HL-60 (cell line): Measurements from ENCODE around the gene KLHL7.

Source experiments
- DNase-seq, 2 experiments: peaks; one replicate each; pipeline ENCODE4 v3.0.0-alpha.2; 2010 to 2020; ENCODE audit warnings: low read depth in 1 of 2, low spot score in 1 of 2
- H3K27ac ChIP-seq: fragments of 250-450 bp; sonication (Bioruptor Pico); replicated peaks from 2 replicates; pipeline ENCODE4 v1.5.1; 2020; ENCODE audit warnings: mild to moderate bottlenecking, moderate library complexity
- H3K27me3 ChIP-seq: fragments of 250-450 bp; sonication (Bioruptor Pico); 2 replicates; pipeline ENCODE4 v1.5.1; 2021; ENCODE audit warnings: mild to moderate bottlenecking, moderate library complexity; ENCODE audit not compliant: insufficient read depth, poor library complexity, severe bottlenecking
- H3K4me3 ChIP-seq: replicated peaks from 2 replicates; pipeline ENCODE4 v1.5.1; 2011; ENCODE audit warnings: mild to moderate bottlenecking, control low read depth, low read length; ENCODE audit not compliant: insufficient read depth
- GABPA ChIP-seq: IDR thresholded peaks from 2 replicates; pipeline ENCODE4 v1.6.1; 2012; ENCODE audit warnings: low read depth
- POLR2AphosphoS5 ChIP-seq: IDR thresholded peaks from 2 replicates; pipeline ENCODE4 v1.6.1; 2012; ENCODE audit warnings: low read depth
- SPI1 ChIP-seq: IDR thresholded peaks from 2 replicates; pipeline ENCODE4 v1.6.1; 2012; ENCODE audit warnings: low read depth, mild to moderate bottlenecking, borderline replicate concordance
- TF ChIP-seq, protein P1 (sequence below): IDR thresholded peaks from one replicate; pipeline ENCODE4 v1.5.1; 2011; ENCODE audit warnings: low read length, control low read depth, inconsistent platforms; ENCODE audit not compliant: insufficient read depth
- TF ChIP-seq, protein P2 (sequence below): IDR thresholded peaks from 2 replicates; pipeline ENCODE4 v1.6.1; 2012; ENCODE audit warnings: low read depth; ENCODE audit not compliant: insufficient replicate concordance

Gene KLHL7

DNA sequence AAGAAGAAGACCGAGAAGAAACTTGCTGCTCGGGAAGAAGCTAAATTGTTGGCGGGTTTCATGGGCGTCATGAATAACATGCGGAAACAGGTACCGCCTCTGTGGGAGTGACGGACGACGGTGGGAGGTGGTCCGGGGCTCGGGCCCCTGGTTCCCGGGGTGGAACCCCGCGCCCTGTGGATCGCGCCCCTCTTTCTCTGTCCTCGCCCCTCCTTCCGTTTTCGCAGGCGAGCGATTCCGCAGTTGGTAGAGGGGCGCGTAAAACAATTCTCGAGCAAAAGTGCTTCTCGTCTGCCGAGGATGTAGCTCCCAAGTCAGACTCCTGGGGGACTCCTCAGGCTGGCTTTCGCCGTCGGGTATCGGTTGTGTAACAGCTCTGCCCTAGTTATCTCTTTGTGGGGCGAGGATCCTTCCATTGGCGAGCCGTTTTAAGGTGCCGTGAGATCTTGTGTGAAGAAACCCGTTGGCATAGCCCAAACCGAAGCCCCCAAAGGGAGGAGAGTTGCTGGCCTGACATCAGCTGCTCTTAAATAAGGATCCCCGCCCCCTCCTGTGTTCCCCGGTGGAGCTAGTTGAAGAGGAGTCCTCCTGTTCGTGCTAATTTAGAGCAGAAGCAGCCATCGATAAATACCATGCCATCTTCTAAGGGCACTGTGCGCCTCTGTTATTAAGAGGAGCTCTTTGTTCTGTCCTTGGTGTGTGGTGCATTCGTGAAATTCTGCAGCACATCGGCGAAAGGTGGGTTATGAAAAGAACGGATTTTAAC is 655 bp downstream of the KLHL7 start:
- Histone ChIP-seq H3K27ac (peak overlapping the region; percentile 90), H3K4me3 (peak overlapping the region; percentile 100), H3K27me3 (no peaks in the 10 kb centered on the region)
- DNase-seq = peak; percentile 60 to 76
- no peak for TF ChIP-seq POLR2AphosphoS5

DNA sequence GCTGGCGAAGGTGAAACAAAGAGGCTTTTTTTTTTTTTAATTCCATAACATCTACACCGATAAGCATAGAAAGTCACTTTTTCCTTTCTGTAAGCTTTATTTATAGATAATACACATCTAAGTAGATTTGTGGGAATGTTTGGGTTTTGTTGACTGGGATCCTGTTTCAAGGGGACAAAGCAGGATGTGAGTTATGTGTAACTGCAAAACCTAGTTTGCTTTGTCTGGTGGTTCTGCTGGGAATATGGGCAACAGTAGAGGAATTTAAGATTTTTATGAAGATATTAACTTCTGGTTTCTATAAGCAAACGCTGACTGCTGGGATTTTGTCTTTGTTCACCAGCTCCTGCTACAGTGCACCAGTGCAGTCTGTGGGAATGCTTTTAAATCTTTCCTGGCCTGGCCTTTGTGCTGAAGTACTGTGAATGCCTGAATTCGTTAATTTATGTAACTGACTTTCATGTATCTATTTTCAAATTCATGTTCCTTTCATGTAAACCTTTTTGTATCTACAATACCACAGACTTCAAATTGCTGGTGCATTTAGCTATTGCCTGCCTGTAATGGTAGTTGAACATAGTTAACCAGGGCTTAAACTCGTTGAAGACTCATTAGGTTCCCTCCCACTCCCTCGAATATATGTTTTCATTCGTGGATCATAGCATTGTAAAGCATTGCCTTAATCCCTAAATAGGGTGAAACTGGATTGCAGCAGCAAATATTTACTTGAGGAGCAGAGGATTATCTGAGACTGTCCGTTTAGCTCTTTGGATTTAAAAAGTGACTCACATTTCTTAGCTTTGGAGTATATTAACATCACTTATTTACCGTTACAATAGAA is 1.5 kb downstream of the KLHL7 start:
- TF ChIP-seq POLR2AphosphoS5 (no peak), GABPA (no peak), SPI1 (no peak)
- TF ChIP-seq, protein P1, sequence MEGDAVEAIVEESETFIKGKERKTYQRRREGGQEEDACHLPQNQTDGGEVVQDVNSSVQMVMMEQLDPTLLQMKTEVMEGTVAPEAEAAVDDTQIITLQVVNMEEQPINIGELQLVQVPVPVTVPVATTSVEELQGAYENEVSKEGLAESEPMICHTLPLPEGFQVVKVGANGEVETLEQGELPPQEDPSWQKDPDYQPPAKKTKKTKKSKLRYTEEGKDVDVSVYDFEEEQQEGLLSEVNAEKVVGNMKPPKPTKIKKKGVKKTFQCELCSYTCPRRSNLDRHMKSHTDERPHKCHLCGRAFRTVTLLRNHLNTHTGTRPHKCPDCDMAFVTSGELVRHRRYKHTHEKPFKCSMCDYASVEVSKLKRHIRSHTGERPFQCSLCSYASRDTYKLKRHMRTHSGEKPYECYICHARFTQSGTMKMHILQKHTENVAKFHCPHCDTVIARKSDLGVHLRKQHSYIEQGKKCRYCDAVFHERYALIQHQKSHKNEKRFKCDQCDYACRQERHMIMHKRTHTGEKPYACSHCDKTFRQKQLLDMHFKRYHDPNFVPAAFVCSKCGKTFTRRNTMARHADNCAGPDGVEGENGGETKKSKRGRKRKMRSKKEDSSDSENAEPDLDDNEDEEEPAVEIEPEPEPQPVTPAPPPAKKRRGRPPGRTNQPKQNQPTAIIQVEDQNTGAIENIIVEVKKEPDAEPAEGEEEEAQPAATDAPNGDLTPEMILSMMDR = no peak
- TF ChIP-seq, protein P2, sequence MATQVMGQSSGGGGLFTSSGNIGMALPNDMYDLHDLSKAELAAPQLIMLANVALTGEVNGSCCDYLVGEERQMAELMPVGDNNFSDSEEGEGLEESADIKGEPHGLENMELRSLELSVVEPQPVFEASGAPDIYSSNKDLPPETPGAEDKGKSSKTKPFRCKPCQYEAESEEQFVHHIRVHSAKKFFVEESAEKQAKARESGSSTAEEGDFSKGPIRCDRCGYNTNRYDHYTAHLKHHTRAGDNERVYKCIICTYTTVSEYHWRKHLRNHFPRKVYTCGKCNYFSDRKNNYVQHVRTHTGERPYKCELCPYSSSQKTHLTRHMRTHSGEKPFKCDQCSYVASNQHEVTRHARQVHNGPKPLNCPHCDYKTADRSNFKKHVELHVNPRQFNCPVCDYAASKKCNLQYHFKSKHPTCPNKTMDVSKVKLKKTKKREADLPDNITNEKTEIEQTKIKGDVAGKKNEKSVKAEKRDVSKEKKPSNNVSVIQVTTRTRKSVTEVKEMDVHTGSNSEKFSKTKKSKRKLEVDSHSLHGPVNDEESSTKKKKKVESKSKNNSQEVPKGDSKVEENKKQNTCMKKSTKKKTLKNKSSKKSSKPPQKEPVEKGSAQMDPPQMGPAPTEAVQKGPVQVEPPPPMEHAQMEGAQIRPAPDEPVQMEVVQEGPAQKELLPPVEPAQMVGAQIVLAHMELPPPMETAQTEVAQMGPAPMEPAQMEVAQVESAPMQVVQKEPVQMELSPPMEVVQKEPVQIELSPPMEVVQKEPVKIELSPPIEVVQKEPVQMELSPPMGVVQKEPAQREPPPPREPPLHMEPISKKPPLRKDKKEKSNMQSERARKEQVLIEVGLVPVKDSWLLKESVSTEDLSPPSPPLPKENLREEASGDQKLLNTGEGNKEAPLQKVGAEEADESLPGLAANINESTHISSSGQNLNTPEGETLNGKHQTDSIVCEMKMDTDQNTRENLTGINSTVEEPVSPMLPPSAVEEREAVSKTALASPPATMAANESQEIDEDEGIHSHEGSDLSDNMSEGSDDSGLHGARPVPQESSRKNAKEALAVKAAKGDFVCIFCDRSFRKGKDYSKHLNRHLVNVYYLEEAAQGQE = no peak
- H3K27ac ChIP-seq = no peak overlapping the region
- DNase-seq = no peak
- H3K27me3 ChIP-seq = no peaks in the 10 kb centered on the region
- H3K4me3 ChIP-seq = peak overlapping the region; percentile 100

DNA sequence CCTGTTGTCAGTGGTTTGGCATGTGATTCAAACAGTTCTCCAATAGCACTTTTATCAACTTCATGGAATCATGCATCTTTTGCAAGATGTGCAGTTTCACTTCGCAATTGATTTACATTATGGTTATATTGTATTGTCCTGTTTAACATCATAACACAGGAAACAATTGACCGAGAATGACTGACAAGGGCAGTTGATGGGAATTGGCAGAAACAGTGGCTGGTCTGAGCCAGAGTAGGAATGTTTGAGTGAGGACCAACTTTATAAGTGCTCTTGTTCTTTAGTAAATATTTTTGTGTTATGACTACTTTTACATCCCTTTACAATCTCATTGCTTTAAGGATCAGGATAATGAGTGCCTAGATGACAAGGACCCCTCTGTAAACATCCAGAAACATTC is 2.2 kb downstream of the KLHL7 start:
- no peak overlapping the region for H3K27ac ChIP-seq
- no peaks in the 10 kb centered on the region for H3K27me3 ChIP-seq
- H3K4me3 ChIP-seq = no peak overlapping the region
- no peak for DNase-seq
- TF ChIP-seq POLR2AphosphoS5 (no peak), GABPA (no peak), SPI1 (no peak)
- TF ChIP-seq, protein P1 = no peak
- TF ChIP-seq, protein P2 = no peak

DNA sequence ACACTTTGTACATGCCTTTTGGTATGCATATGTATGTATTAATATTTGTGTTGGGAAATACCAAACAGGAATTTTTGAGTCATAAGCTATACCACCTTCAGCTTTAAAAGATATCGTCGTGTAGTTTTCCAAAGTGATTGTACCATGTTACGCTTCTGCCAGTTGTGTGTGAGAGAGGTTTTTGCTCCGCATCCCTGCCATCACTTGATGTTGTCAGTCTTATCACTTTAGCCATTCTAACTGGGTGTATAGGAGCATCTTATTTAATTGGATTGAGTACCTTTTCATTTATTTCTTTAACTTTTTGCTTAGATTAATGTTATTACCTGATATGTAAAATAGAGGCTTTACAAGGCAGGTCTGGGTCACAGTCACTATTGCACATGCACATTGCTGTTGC is 3.4 kb downstream of the KLHL7 start:
- H3K4me3 ChIP-seq = no peak overlapping the region
- no peak for DNase-seq
- H3K27me3 ChIP-seq = no peaks in the 10 kb centered on the region
- H3K27ac ChIP-seq = no peak overlapping the region
- TF ChIP-seq SPI1 (no peak), GABPA (no peak), POLR2AphosphoS5 (no peak)
- TF ChIP-seq, protein P1 = no peak
- TF ChIP-seq, protein P2 = no peak
